Measurements from ENCODE around the gene MRPL19.
"Not testable (repeated sequence)": the region's sequence is repeated elsewhere in the genome, so short reads cannot be mapped to it uniquely, and the experiment has no call there.

The MRPL19 gene

GRCh38 chr2:75675908-75676307 is 29.3 kb downstream of the MRPL19 start:
- no peak for DNase-seq

GRCh38 chr2:75676464-75676863 is 29.9 kb downstream of the MRPL19 start:
- DNase-seq, result no peak

- DNase-seq, result no peak
These were observed 33.0 kb downstream of the MRPL19 start for GRCh38 chr2:75679556-75679955.

GRCh38 chr2:75680402-75680801 is 33.8 kb downstream of the MRPL19 start:
- no peak for DNase-seq

GRCh38 chr2:75683430-75683829 is 36.8 kb downstream of the MRPL19 start:
- DNase-seq, result not testable (repeated sequence)

- no peak for DNase-seq
These were observed 41.6 kb downstream of the MRPL19 start for GRCh38 chr2:75688196-75688595.

- DNase-seq, result no peak
These were observed 52.3 kb downstream of the MRPL19 start for GRCh38 chr2:75698918-75699317.

- DNase-seq, result no peak
These were observed 56.0 kb downstream of the MRPL19 start for GRCh38 chr2:75702593-75702992.

GRCh38 chr2:75703589-75704287 is 57.2 kb downstream of the MRPL19 start:
- no peak for DNase-seq

- no peak for DNase-seq
These were observed 59.3 kb downstream of the MRPL19 start for GRCh38 chr2:75705921-75706320.

GRCh38 chr2:75707901-75708300 is 61.3 kb downstream of the MRPL19 start:
- DNase-seq, result no peak

GRCh38 chr2:75709297-75709696 is 62.7 kb downstream of the MRPL19 start:
- no peak for DNase-seq

GRCh38 chr2:75710220-75710576 is 63.6 kb downstream of the MRPL19 start:
- DNase-seq, result peak; percentile 49

- DNase-seq, result peak; percentile 76
These were observed 64.1 kb downstream of the MRPL19 start, which contains the start of gene GCFC2 for GRCh38 chr2:75710577-75711253. Gene GCFC2, minus strand, starts transcription at chr2:75710915. Its CDS starts 60 bp downstream, at chr2:75710855.

- DNase-seq, result not testable (repeated sequence)
These were observed 65.0 kb downstream of the MRPL19 start for GRCh38 chr2:75711590-75711989.

GRCh38 chr2:75716406-75716805 is 69.8 kb downstream of the MRPL19 start:
- DNase-seq, result no peak

GRCh38 chr2:75719616-75720015 is 73.0 kb downstream of the MRPL19 start:
- no peak for DNase-seq

GRCh38 chr2:75720525-75720924 is 73.9 kb downstream of the MRPL19 start:
- no peak for DNase-seq

- DNase-seq, result no peak
These were observed 76.1 kb downstream of the MRPL19 start for GRCh38 chr2:75722687-75723086.

GRCh38 chr2:75728614-75729419 is 82.2 kb downstream of the MRPL19 start:
- DNase-seq, result no peak

GRCh38 chr2:75729861-75730260 is 83.3 kb downstream of the MRPL19 start:
- no peak for DNase-seq

GRCh38 chr2:75736276-75736675 is 89.7 kb downstream of the MRPL19 start:
- DNase-seq, result no peak

- DNase-seq, result no peak
These were observed 91.4 kb downstream of the MRPL19 start for GRCh38 chr2:75737961-75738360.
